Choroid plexus epithelial cell (primary cell): ENCODE data around the gene HBG2.
A peak's percentile ranks its signal among the peaks of the same experiment; 100 is the strongest.

Experiments used
- DNase-seq: peaks from one replicate; pipeline ENCODE4 v3.0.0-alpha.2; 2010; ENCODE audit warnings: low read depth
- H3K4me3 ChIP-seq: 2 replicates; pipeline ENCODE4 v1.5.1; 2011; ENCODE audit warnings: low read depth, mild to moderate bottlenecking, control low read depth, low read length, moderate library complexity
- TF ChIP-seq, protein P1 (sequence below): conservative IDR thresholded peaks from 2 replicates; pipeline ENCODE4 v1.5.1; 2011; ENCODE audit warnings: low read depth, mild to moderate bottlenecking, control low read depth, inconsistent platforms, low read length, moderate library complexity

HBG2 gene

DNA sequence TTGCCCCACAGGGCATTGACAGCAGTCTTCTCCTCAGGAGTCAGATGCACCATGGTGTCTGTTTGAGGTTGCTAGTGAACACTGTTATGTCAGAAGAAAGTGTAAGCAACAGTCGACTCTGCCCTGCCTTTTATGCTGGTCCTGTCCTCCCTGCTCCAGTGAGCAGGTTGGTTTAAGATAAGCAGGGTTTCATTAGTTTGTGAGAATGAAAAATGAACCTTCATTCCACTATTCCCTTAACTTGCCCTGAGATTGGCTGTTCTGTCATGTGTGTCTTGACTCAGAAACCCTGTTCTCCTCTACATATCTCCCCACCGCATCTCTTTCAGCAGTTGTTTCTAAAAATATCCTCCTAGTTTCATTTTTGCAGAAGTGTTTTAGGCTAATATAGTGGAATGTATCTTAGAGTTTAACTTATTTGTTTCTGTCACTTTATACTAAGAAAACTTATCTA lies 20.2 kb downstream of the HBG2 start, which contains the start of gene HBD:
HBD (minus strand) TSS at position 103 of the 454 bp plus-strand sequence; CDS start at position 53, 50 bp downstream.
- TF ChIP-seq, protein P1, sequence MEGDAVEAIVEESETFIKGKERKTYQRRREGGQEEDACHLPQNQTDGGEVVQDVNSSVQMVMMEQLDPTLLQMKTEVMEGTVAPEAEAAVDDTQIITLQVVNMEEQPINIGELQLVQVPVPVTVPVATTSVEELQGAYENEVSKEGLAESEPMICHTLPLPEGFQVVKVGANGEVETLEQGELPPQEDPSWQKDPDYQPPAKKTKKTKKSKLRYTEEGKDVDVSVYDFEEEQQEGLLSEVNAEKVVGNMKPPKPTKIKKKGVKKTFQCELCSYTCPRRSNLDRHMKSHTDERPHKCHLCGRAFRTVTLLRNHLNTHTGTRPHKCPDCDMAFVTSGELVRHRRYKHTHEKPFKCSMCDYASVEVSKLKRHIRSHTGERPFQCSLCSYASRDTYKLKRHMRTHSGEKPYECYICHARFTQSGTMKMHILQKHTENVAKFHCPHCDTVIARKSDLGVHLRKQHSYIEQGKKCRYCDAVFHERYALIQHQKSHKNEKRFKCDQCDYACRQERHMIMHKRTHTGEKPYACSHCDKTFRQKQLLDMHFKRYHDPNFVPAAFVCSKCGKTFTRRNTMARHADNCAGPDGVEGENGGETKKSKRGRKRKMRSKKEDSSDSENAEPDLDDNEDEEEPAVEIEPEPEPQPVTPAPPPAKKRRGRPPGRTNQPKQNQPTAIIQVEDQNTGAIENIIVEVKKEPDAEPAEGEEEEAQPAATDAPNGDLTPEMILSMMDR, result no peak
- H3K4me3 ChIP-seq, result no peak within 1 kb of the TSS
- DNase-seq, result peak; percentile 72

DNA sequence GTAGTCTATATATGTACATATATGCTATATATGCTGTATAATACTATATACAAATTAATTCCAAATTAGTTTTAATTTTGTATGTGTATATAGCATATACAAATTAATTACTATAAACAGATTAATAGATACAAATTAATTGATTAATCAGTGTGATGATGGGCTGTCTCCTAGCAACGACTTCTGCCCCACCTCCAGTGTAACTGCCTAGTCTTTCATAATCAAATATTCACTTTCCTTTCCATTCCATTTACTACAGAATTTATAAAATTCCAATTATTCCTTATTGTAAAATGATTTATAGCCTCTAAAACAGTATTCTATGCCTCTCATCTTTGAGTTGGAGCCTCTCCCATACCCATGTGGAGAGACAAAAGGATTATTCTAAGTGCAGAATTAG lies 21.3 kb downstream of the HBG2 start:
- H3K4me3 ChIP-seq, result no peak overlapping the region
- TF ChIP-seq, protein P1, result no peak
- DNase-seq, result no peak

DNA sequence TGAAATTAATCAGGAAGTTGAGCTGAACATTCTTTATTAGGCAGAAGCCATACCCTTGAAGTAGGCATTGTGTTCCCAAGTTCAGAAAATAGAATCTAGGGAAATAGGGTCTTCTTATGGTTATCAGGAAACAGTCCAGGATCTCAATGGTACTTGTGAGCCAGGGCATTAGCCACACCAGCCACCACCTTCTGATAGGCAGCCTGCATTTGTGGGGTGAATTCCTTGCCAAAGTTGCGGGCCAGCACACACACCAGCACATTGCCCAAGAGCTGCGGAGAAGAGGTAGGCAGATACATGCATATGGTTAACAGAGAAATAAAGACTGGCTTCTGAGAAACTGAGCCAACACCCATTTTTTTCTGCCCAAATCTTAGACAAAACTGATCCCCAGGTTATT lies 21.8 kb downstream of the HBG2 start:
- DNase-seq, result no peak
- TF ChIP-seq, protein P1, result no peak

DNA sequence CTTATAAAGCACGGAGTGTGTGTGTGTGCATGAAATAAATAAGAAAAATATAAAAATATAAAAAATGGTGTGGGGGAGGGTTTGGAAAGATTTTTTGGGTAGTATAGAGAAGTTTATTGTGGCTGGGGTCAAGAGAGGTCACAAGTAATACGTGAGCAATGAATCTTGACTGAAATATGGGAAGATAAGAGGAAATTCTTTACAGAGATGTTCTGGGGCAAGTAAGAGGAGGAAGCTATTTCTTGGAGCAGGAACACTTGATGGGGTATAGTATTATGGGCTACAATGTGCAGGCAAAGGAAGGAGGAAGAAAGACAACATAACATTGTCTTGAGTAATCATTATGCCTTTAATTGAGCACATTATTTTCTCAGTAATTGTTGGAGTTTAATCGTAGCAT lies 22.4 kb downstream of the HBG2 start:
- TF ChIP-seq, protein P1, result no peak
- no peak for DNase-seq
- H3K4me3 ChIP-seq, result no peak overlapping the region

More for the DNA sequence above, 21.8 kb downstream of the HBG2 start:
- no peak overlapping the region for H3K4me3 ChIP-seq

DNA sequence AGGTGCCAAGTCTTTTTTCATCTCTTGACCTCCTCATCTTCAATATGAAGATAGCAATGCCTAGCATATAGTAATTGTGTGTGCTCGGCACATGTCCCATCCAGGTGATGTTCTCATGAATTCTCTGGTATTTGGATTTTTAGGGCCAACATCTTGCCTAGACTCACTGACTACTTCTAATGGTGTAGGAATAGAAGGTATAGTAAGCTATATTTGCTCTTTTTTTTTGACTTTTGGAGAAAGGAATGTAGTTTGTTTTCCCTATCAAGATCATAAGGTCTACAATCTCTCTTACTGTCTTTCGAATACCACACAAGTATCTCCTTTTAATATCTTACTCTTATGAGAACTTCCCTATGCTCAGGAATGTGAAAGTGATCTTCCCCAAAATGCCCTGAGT lies 23.5 kb downstream of the HBG2 start:
- DNase-seq, result no peak
- TF ChIP-seq, protein P1, result no peak

DNA sequence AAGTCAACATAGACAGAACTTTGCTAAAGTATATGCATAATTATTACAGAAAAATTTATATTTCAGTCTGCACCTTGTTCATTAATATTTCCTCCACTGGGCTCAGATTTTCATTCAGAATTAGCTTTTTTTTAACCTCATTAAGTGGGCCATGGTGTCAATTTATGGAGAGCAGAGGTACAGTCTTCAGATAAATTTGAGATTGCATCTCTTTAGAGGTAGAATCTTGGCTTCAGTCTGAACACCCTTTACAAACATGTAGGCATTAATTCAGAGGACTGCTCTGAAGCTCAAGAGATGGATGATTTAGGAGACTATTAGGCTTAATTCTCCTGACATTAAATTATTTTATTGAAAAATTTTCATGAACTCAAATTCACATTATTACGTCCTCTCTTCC lies 24.3 kb downstream of the HBG2 start:
- DNase-seq, result no peak
- TF ChIP-seq, protein P1, result no peak
- no peak overlapping the region for H3K4me3 ChIP-seq

More for the DNA sequence above, 23.5 kb downstream of the HBG2 start:
- H3K4me3 ChIP-seq, result no peak overlapping the region

DNA sequence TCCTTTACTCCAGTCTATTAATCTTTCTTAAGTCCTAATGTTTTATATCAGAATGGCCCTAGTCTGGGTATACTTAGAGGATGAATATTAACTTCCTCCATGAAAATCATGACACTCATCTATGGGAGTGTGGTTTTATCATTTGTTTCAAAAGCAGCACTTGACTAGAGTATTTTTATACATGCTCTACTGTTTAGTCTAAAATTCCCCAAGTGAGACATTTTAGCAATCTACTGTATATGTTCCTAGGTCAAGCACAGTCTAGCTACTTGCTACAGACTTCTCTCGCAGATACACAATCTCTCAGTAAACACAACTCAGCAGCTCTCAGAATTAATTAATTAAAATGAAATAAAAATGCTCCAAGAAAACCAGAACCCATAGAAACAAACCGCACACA lies 24.8 kb downstream of the HBG2 start:
- DNase-seq, result no peak
- TF ChIP-seq, protein P1, result no peak

More for the DNA sequence above, 24.8 kb downstream of the HBG2 start:
- no peak overlapping the region for H3K4me3 ChIP-seq
